ENCODE data around the gene STYXL1.

STYXL1 gene

DNA sequence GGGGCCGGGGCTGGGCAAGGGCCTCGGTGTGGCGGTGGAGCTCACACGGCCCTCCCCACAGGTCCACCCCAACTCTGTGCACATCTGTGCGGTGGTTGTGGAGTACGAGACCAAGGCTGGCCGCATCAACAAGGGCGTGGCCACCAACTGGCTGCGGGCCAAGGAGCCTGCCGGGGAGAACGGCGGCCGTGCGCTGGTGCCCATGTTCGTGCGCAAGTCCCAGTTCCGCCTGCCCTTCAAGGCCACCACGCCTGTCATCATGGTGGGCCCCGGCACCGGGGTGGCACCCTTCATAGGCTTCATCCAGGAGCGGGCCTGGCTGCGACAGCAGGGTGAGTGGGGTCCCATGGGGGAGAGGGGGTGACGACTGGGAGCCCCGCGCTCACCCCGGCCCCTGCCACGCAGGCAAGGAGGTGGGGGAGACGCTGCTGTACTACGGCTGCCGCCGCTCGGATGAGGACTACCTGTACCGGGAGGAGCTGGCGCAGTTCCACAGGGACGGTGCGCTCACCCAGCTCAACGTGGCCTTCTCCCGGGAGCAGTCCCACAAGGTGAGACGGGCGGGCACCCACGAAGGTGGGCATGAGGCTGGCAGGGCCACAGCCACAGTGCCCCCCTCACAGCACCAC is 62.2 kb downstream of the STYXL1 start:
- H3K9ac ChIP-seq (ENCODE audit: low read length) = no peak overlapping the region
- H3K36me3 ChIP-seq (ENCODE audit: control insufficient read depth, insufficient read depth, low read length) = peaks cover 23% of the 10 kb centered on the region
- no peak overlapping the region for H3K27ac ChIP-seq (ENCODE audit: low read depth, low read length)
- no peak overlapping the region for H3K4me3 ChIP-seq (ENCODE audit: low read length)
- peaks cover 2% of the 10 kb centered on the region for H3K4me1 ChIP-seq (ENCODE audit: control insufficient read depth, insufficient read depth, low read length)
- no peaks in the 10 kb centered on the region for H3K27me3 ChIP-seq (ENCODE audit: control insufficient read depth, insufficient read depth, low read length)

DNA sequence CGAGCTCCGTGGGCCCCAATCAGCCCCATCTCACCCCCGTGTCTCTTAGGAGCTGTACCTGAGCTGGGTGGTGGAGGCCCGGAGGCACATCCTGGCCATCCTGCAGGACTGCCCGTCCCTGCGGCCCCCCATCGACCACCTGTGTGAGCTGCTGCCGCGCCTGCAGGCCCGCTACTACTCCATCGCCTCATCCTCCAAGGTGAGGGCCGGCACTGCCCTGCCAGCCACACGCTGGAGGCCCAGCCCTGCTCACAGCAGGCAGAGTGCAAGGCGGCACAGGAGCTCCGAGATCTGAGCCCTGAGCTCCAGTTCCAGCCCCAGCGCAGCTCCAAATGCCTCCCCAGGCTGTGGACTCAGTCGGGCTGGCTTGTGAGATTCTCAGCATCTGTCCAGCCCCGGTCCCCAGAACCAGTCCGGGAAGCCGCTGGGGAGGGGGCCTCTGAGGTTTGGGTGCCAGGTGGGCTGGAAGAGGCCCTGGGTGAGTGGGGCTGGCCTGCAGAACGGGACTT is 62.7 kb downstream of the STYXL1 start:
- no peak overlapping the region for H3K9ac ChIP-seq (ENCODE audit: low read length)
- peaks cover 27% of the 10 kb centered on the region for H3K36me3 ChIP-seq (ENCODE audit: control insufficient read depth, insufficient read depth, low read length)
- H3K4me3 ChIP-seq (ENCODE audit: low read length) = no peak overlapping the region
- H3K27me3 ChIP-seq (ENCODE audit: control insufficient read depth, insufficient read depth, low read length) = no peaks in the 10 kb centered on the region
- H3K27ac ChIP-seq (ENCODE audit: low read depth, low read length) = no peak overlapping the region
- H3K4me1 ChIP-seq (ENCODE audit: control insufficient read depth, insufficient read depth, low read length) = peaks cover 2% of the 10 kb centered on the region

DNA sequence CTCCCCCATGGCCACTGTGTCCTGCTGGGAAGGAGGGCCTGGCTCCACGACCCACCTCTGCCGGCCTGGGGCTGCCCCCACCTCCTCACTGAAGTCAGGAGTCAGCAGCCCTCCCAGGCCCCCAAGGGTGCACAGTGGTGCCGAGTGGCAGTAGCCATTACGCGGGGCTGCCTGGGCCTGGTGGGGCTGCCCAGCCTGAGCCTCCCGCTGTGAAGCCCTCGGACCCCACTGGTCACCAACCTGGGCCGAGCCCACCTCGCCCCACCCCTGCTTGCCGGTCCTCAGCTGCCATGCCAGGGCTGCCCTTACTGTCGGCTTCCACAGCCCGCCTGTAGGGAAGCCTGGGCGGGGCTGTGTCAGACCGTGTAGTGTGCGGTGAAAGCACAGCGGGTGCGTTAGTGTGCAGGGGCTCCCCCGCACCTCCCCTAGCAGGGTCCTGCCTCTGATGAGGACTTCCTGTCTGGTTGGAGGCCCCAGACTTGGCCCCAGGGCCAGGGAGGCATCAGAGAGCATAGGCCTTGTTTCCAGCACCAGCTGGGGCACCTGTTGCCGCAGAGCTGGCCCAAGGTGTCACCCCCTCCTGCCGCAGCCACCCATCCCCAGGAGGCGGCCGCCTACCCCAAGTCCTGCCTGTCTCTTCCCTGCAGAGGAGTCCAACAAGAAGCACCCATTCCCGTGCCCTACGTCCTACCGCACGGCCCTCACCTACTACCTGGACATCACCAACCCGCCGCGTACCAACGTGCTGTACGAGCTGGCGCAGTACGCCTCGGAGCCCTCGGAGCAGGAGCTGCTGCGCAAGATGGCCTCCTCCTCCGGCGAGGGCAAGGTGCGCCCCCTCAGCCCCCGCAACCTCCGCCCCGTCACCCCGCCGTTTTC is 63.4 kb downstream of the STYXL1 start:
- H3K9ac ChIP-seq (ENCODE audit: low read length) = no peak overlapping the region
- H3K4me3 ChIP-seq (ENCODE audit: low read length) = no peak overlapping the region
- H3K36me3 ChIP-seq (ENCODE audit: control insufficient read depth, insufficient read depth, low read length) = peaks cover 27% of the 10 kb centered on the region
- H3K4me1 ChIP-seq (ENCODE audit: control insufficient read depth, insufficient read depth, low read length) = peaks cover 2% of the 10 kb centered on the region
- no peak overlapping the region for H3K27ac ChIP-seq (ENCODE audit: low read depth, low read length)
- H3K27me3 ChIP-seq (ENCODE audit: control insufficient read depth, insufficient read depth, low read length) = no peaks in the 10 kb centered on the region

DNA sequence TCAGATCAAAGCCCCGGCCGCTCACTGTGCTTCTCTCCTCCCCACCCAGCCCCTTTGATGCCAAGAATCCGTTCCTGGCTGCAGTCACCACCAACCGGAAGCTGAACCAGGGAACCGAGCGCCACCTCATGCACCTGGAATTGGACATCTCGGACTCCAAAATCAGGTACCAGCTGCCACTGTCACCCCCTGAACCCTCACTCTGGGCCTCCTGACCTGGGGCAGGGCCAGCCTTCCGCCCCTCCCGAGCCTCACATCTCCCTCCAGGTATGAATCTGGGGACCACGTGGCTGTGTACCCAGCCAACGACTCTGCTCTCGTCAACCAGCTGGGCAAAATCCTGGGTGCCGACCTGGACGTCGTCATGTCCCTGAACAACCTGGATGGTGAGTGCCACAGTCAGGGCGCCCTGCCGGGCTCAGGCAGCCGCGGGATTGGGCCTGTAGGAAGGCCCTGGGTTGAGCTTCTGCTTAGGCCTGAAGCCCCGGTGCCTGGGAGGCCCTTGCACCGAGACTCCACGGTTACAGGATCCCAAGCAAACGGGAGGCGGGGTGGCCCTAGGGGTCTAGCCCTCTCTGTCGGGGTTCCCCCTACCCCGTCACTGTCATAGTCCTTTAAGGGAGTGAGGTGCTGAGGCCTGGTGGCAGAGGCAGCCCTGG is 64.2 kb downstream of the STYXL1 start:
- Histone ChIP-seq H3K4me1 (ENCODE audit: control insufficient read depth, insufficient read depth, low read length) (no peaks in the 10 kb centered on the region), H3K36me3 (ENCODE audit: control insufficient read depth, insufficient read depth, low read length) (peaks cover 27% of the 10 kb centered on the region), H3K27me3 (ENCODE audit: control insufficient read depth, insufficient read depth, low read length) (no peaks in the 10 kb centered on the region), H3K4me3 (ENCODE audit: low read length) (no peak overlapping the region), H3K9ac (ENCODE audit: low read length) (no peak overlapping the region), H3K27ac (ENCODE audit: low read depth, low read length) (no peak overlapping the region)

DNA sequence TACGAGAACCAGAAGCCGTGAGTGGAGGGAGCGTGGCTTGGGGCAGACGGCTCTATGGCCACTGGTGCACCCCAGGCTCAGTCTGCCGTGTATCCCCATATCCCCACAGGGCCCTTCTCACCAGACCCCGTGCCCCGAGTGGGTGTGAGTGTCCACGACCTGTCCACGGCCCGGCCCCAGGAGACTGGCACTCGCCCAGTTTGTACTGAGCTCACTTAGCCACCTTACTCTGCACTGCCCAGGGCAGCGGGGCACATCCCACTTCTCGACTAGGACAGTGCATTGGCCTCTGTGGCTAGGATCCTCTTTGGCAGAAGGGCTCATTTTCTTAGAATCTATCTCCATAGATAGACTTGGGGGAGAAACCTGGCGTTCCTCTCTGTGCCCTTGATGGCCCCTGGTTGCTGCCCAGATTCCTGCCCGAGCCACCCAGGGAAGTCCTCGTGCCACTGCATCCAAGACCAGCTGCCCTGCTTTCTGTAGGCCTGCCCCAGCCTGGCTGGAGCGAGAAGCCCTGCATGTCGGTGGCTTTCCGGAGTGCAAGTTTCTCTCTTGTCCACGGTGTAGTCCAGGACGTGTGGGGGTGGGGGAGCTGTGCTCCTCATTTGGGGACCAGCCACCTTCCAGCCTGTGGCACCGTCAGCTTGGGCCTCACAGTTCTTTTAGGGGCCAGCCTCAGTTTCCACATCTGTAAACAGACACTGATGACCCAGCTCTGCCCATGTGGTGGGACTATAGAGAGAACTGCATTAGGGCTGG is 65.3 kb downstream of the STYXL1 start:
- Histone ChIP-seq H3K4me1 (ENCODE audit: control insufficient read depth, insufficient read depth, low read length) (no peaks in the 10 kb centered on the region), H3K27ac (ENCODE audit: low read depth, low read length) (no peak overlapping the region), H3K9ac (ENCODE audit: low read length) (no peak overlapping the region), H3K27me3 (ENCODE audit: control insufficient read depth, insufficient read depth, low read length) (no peaks in the 10 kb centered on the region), H3K4me3 (ENCODE audit: low read length) (no peak overlapping the region), H3K36me3 (ENCODE audit: control insufficient read depth, insufficient read depth, low read length) (peaks cover 25% of the 10 kb centered on the region)

DNA sequence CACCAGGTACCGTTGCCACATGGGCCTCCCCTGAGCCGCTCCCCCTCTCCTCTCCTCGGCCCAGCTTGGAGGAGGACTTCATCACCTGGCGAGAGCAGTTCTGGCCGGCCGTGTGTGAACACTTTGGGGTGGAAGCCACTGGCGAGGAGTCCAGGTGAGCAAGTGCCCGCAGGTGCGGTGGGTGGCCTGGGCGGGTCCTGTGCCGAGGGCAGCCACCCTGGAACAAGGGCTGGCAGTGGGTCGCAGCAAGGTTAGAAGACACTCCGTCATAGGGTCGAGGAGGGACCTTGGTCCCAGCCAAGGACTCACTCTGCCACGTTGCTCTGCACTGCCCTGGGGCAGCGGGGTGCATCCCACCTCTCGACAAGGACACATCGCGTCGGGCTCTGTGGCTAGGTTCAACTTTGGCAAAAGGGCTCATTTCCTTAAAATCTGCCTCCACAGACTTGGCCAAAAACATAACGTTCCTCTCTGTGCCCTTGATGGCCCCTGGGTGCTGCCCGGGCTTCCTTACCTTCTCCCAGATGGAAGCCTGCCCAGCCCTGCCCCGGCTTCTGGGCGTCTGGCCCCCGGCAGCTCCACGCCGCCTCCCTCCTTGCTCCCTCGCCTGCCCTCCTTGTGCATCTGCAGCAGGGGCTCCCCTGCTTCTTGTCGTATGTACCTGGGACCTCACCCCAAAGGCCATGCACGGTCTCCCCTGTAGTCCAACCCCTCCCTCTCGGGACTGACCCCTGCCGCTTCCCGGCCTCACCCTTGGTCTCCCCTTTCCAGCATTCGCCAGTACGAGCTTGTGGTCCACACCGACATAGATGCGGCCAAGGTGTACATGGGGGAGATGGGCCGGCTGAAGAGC is 66.1 kb downstream of the STYXL1 start:
- Histone ChIP-seq H3K27ac (ENCODE audit: low read depth, low read length) (no peak overlapping the region), H3K36me3 (ENCODE audit: control insufficient read depth, insufficient read depth, low read length) (peaks cover 19% of the 10 kb centered on the region)

DNA sequence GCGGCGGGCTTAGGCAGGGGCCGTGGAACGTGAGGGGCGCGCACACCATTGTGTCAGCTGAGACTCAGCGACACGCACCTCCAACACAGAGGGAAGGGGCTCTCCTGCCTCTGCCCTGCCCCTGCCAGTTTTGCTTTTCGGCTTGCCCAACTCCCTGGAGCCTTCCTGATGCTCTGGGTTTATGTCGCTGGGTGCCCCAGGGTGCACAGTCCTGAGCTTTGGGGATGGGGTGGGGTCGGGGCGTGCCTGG is 66.7 kb downstream of the STYXL1 start:
- Histone ChIP-seq H3K27ac (ENCODE audit: low read depth, low read length) (no peak overlapping the region), H3K36me3 (ENCODE audit: control insufficient read depth, insufficient read depth, low read length) (peaks cover 14% of the 10 kb centered on the region)

More for the DNA sequence above, 66.1 kb downstream of the STYXL1 start:
- Histone ChIP-seq H3K27me3 (ENCODE audit: control insufficient read depth, insufficient read depth, low read length) (no peaks in the 10 kb centered on the region), H3K4me1 (ENCODE audit: control insufficient read depth, insufficient read depth, low read length) (no peaks in the 10 kb centered on the region), H3K4me3 (ENCODE audit: low read length) (no peak overlapping the region), H3K9ac (ENCODE audit: low read length) (no peak overlapping the region)

DNA sequence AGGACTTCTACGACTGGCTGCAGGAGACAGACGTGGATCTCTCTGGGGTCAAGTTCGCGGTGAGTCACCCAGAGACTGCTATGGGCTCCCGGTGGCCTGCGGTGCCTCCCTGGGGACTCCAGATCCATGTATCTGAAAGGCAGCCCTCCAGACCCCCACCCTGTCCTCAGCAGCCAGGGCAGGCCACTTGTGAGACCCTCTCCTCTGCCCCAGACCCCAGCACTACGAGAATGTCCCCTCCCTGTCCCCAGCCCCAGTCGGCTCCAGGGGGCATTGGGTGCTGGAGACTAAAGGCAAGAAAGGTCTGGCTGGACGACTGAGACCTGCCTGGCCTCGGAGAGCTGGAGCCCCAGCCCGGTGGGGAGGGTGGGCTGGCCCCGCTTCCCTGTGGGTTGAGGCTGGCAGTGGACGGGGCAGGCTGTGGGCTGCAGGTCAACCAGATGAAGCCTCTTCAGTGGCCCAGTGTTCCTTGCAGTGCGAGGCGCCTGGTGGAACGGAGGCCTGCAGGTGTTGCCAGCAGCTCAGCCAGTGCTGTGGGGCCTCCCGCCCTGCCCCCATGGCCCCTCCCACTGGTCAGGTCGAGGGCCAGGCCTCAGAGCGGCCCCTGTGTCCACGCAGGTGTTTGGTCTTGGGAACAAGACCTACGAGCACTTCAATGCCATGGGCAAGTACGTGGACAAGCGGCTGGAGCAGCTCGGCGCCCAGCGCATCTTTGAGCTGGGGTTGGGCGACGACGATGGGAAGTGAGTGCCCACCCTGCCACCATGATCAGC is 67.2 kb downstream of the STYXL1 start:
- no peaks in the 10 kb centered on the region for H3K4me1 ChIP-seq (ENCODE audit: control insufficient read depth, insufficient read depth, low read length)
- no peak overlapping the region for H3K4me3 ChIP-seq (ENCODE audit: low read length)
- no peak overlapping the region for H3K9ac ChIP-seq (ENCODE audit: low read length)
- no peaks in the 10 kb centered on the region for H3K27me3 ChIP-seq (ENCODE audit: control insufficient read depth, insufficient read depth, low read length)
- peaks cover 12% of the 10 kb centered on the region for H3K36me3 ChIP-seq (ENCODE audit: control insufficient read depth, insufficient read depth, low read length)
- H3K27ac ChIP-seq (ENCODE audit: low read depth, low read length) = no peak overlapping the region

More for the DNA sequence above, 66.7 kb downstream of the STYXL1 start:
- H3K9ac ChIP-seq (ENCODE audit: low read length) = no peak overlapping the region
- no peaks in the 10 kb centered on the region for H3K27me3 ChIP-seq (ENCODE audit: control insufficient read depth, insufficient read depth, low read length)
- no peaks in the 10 kb centered on the region for H3K4me1 ChIP-seq (ENCODE audit: control insufficient read depth, insufficient read depth, low read length)
- H3K4me3 ChIP-seq (ENCODE audit: low read length) = no peak overlapping the region

DNA sequence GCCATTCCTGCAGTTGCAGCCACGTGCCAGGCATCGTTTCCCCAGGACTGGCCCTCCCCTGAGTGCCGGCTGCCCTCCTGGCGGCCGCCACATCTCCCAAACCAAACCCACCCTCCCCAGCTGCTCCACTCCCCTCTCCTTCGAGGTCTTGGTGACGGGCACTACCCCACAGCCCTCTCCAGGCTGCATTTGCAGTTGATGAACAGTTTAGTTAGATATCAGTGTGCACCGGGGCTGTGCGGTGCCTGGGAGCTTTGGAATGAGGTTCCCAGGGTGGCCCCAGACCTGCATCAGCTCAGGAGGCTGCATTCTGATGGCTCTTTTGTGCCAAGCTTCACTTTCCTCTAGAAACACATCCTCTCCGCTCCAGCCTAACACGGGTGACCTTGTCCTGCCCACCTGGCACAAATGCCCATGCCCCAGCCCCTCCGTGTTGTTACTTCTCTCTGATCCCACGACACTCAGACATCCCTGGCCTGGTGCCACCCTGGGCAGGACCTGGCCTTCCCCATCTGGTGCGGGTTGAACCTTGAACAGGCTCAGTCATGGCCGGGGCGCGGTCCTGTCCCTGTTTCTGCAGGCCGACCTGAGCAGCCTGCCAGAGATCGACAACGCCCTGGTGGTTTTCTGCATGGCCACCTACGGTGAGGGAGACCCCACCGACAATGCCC is 67.9 kb downstream of the STYXL1 start:
- Histone ChIP-seq H3K4me3 (ENCODE audit: low read length) (no peak overlapping the region), H3K27ac (ENCODE audit: low read depth, low read length) (no peak overlapping the region), H3K4me1 (ENCODE audit: control insufficient read depth, insufficient read depth, low read length) (no peaks in the 10 kb centered on the region), H3K36me3 (ENCODE audit: control insufficient read depth, insufficient read depth, low read length) (peaks cover 12% of the 10 kb centered on the region), H3K27me3 (ENCODE audit: control insufficient read depth, insufficient read depth, low read length) (no peaks in the 10 kb centered on the region), H3K9ac (ENCODE audit: low read length) (no peak overlapping the region)

DNA sequence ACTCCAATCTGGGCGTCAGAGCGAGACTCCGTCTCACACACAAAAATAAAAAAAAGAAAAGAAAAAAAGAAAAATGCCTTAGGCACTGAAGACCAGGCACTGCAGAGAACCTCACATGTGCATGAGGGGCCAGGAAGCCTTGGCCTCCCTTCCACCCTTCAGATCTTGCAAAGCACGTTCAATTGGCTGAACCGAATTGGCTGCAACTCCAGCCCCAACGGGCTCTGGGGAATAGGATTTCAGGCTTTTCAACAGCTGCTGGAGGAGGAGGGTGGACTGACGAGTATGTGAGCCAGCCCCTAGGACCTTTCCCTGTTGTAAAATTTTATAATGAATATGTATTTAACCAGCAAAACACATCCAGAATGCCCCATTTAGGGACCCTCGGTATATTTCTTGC is 70.1 kb downstream of the STYXL1 start:
- no peaks in the 10 kb centered on the region for H3K4me1 ChIP-seq (ENCODE audit: control insufficient read depth, insufficient read depth, low read length)
- no peaks in the 10 kb centered on the region for H3K27me3 ChIP-seq (ENCODE audit: control insufficient read depth, insufficient read depth, low read length)
- no peak overlapping the region for H3K9ac ChIP-seq (ENCODE audit: low read length)
- peaks cover 8% of the 10 kb centered on the region for H3K36me3 ChIP-seq (ENCODE audit: control insufficient read depth, insufficient read depth, low read length)
- H3K4me3 ChIP-seq (ENCODE audit: low read length) = no peak overlapping the region
- no peak overlapping the region for H3K27ac ChIP-seq (ENCODE audit: low read depth, low read length)
